Measurements from ENCODE around the gene CHTF8. TPM values are rescaled to one million over a fixed set of nuclear protein-coding genes. Genes with fewer than 3 reads are reported as not detected.

CHTF8 gene
- total RNA-seq, 1 donor from 2014 or later: 47.4 TPM

GRCh38 chr16:69108064-69108904, 24.1 kb downstream of the CHTF8 start:
- TF ChIP-seq, protein P1, sequence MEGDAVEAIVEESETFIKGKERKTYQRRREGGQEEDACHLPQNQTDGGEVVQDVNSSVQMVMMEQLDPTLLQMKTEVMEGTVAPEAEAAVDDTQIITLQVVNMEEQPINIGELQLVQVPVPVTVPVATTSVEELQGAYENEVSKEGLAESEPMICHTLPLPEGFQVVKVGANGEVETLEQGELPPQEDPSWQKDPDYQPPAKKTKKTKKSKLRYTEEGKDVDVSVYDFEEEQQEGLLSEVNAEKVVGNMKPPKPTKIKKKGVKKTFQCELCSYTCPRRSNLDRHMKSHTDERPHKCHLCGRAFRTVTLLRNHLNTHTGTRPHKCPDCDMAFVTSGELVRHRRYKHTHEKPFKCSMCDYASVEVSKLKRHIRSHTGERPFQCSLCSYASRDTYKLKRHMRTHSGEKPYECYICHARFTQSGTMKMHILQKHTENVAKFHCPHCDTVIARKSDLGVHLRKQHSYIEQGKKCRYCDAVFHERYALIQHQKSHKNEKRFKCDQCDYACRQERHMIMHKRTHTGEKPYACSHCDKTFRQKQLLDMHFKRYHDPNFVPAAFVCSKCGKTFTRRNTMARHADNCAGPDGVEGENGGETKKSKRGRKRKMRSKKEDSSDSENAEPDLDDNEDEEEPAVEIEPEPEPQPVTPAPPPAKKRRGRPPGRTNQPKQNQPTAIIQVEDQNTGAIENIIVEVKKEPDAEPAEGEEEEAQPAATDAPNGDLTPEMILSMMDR (conservative IDR thresholded peaks at IDR 0.05; ENCODE audit: low read depth, low read length): no peak
- H3K4me3 ChIP-seq (ENCODE audit: low read depth, low read length): peak overlapping the region; percentile 88
- DNase-seq (ENCODE audit: low read depth): no peak

DNA sequence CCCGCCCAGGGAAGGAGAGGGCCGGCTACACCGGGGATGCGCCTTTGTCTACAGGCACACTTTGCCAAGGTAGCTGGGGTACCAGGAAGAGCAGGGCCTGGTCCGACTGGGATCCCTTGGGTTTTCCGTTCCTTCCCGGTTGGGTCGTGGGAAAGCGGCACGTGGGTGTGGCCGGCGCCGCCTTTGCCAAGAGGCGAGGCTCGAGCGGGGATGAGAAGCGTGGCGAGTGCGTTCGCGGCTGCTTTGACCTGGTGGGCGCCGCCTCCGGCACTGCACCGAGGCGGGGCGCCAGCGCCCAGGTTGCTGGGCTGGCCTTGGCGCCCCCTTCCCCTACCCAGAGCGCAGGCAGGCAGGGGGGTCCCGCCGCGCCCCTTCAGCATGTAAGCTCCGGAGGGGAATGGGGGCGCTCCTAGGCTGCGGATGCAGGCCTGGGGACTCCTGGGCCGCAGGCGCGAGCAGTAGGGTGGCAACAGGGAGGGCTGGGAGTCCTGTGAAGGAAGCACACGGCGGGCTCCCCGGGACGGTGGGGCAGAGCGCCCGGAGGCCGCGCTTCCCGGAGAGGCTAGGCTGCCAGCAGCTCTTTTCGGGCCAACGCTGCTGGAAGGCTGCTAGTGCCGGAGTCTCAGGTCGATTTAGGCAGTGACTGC, 24.9 kb downstream of the CHTF8 start:
- peak overlapping the region; percentile 88 for H3K4me3 ChIP-seq (ENCODE audit: low read depth, low read length)
- TF ChIP-seq, protein P1 (conservative IDR thresholded peaks at IDR 0.05; ENCODE audit: low read depth, low read length): no peak
- DNase-seq (ENCODE audit: low read depth): no peak

- no peak for DNase-seq (ENCODE audit: low read depth)
- TF ChIP-seq, protein P1 (conservative IDR thresholded peaks at IDR 0.05; ENCODE audit: low read depth, low read length): no peak
- peak overlapping the region; percentile 88 for H3K4me3 ChIP-seq (ENCODE audit: low read depth, low read length)
Observed at GRCh38 chr16:69106491-69107315, 25.7 kb downstream of the CHTF8 start.

DNA sequence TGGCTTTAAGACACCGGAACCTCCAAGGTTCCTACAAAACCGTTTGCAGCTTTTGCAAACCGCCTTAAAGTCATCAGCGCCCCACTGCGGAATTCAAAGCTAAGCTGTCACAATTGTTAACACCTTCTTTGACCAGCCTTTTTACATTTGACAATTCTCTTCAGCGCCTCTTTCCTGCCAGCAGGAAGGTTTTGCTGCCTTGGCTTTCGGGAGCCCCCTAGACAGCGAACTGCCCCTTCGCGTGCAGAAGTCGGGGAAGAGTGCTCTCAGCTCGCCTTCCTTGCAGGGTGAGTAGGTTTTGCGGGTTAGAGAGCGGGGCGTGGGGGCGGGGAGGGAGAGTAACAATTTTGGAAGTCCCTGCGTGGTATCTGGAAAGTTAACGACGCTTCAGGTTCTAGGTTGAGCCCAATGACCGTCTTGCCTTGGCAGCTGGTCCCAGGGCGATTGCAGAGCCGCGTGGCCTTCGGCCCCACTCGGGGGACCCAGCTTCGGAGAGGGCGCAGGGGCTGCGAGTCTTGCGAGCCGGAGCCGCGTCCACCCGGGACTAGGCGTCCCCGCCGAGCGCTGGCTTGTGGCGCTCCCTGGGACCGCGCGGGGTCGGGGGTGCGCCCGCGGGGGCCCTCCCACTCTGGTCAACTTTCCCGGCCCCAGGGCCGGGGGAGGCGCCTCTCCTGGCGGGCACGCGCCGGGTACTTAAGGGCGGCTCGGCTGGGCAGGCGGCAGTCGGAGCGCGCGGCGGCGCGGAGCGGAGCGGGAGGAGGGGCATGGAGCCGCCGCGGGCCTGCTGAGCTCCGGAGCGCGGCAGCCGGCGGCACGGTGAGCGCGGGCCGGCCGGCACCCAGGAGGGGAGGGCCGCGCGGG, 26.7 kb downstream of the CHTF8 start, which contains the start of gene HAS3:
Gene HAS3 (plus strand): TSS at position 153 of the 861 bp plus-strand sequence. CDS start 3,743 bp downstream, outside the sequence.
- peak within 1 kb of the TSS; percentile 88 for H3K4me3 ChIP-seq (ENCODE audit: low read depth, low read length)
- TF ChIP-seq, protein P1 (conservative IDR thresholded peaks at IDR 0.05; ENCODE audit: low read depth, low read length): peak; percentile 66
- DNase-seq (ENCODE audit: low read depth): peak; percentile 52

DNA sequence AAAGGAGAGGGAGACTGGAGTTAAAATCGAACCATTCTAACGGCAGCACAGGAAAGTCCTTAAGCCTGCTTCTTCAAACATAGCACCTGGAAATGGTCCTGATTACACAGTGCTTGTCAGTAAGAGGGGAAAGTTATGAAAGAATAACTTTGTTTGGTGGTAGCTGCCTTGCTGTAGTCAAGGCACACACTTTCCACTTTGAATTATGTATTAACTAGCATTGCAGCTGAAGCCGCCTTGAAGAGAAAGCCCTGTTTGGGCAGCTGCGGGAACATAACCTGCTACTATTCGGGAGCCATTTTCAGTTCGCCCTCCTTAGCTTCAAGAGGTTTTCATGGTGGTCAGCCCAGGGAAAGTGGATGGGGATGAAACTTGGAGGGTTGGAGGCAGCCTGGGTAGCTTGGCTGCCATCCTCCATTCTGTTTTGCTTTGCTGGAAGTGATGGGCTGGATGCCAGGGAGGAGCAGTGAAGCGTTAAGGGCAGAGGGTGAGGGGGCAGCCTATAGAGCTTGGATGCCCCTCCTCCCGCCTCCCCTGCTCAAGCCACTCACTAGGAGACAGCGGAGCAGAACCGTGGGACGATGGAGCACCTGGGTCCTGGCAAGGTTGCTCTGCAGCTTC, 32.2 kb downstream of the CHTF8 start:
- TF ChIP-seq, protein P1 (conservative IDR thresholded peaks at IDR 0.05; ENCODE audit: low read depth, low read length): no peak
- peak overlapping the region; percentile 29 for H3K4me3 ChIP-seq (ENCODE audit: low read depth, low read length)
- no peak for DNase-seq (ENCODE audit: low read depth)

Measured in epithelial cell of proximal tubule (primary cell).